Astrocyte (in vitro differentiated cells and primary cell): ENCODE data around the gene KCNQ1. TPM values are rescaled to one million over a fixed set of nuclear protein-coding genes. Genes with fewer than 3 reads are reported as not detected.

Source experiments
- DNase-seq: peaks from one replicate; pipeline ENCODE4 v3.0.0-alpha.2; 2010; ENCODE audit warnings: low read depth
- FAIRE-seq: peaks from 2 replicates; lab custom pipeline; 2011; peaks lifted over from hg19 to GRCh38; lab: Jason Lieb, UNC
- H2AFZ ChIP-seq: 2 replicates; pipeline ENCODE4 v1.6.0; 2012; ENCODE audit warnings: low read depth, low read length, inconsistent platforms
- H3K27ac ChIP-seq: 2 replicates; pipeline ENCODE4 v1.5.1; 2011; ENCODE audit warnings: low read depth, low read length, inconsistent platforms
- H3K27me3 ChIP-seq: 2 replicates; pipeline ENCODE4 v1.6.0; 2011; ENCODE audit warnings: low read length, inconsistent platforms; ENCODE audit not compliant: insufficient read depth
- H3K36me3 ChIP-seq: 2 replicates; pipeline ENCODE4 v1.5.1; 2011; ENCODE audit warnings: low read length, inconsistent platforms; ENCODE audit not compliant: insufficient read depth
- H3K4me1 ChIP-seq: 2 replicates; pipeline ENCODE4 v1.5.1; 2011; ENCODE audit warnings: low read length, inconsistent platforms; ENCODE audit not compliant: insufficient read depth
- H3K4me2 ChIP-seq: 2 replicates; pipeline ENCODE4 v1.6.0; 2012; ENCODE audit warnings: low read length, inconsistent platforms
- H3K4me3 ChIP-seq: 2 replicates; pipeline ENCODE4 v1.5.1; 2011; ENCODE audit warnings: low read depth, mild to moderate bottlenecking, low read length, inconsistent platforms; ENCODE audit not compliant: insufficient read depth
- H3K79me2 ChIP-seq: 2 replicates; pipeline ENCODE4 v1.6.0; 2012; ENCODE audit warnings: mild to moderate bottlenecking, low read length, inconsistent platforms; ENCODE audit not compliant: insufficient read depth
- H3K9ac ChIP-seq: 2 replicates; pipeline ENCODE4 v1.6.0; 2012; ENCODE audit warnings: mild to moderate bottlenecking, low read length, inconsistent platforms
- H3K9me3 ChIP-seq: 2 replicates; pipeline ENCODE4 v1.5.1; 2012; ENCODE audit warnings: low read depth, mild to moderate bottlenecking, low read length, inconsistent platforms; ENCODE audit not compliant: insufficient read depth
- H4K20me1 ChIP-seq: 2 replicates; pipeline ENCODE4 v1.6.0; 2012; ENCODE audit warnings: low read length, inconsistent platforms; ENCODE audit not compliant: insufficient read depth
- H3K27ac Mint-ChIP-seq: one replicate; pipeline ENCODE4 v1.8.0; 2021; ENCODE audit warnings: mild to moderate bottlenecking, mixed read lengths; ENCODE audit not compliant: unreplicated experiment
- H3K27me3 Mint-ChIP-seq: one replicate; pipeline ENCODE4 v1.8.0; 2021; ENCODE audit warnings: low read depth, mixed read lengths; ENCODE audit not compliant: unreplicated experiment
- H3K36me3 Mint-ChIP-seq: one replicate; pipeline ENCODE4 v1.8.0; 2021; ENCODE audit warnings: low read depth, mixed read lengths; ENCODE audit not compliant: unreplicated experiment
- H3K4me1 Mint-ChIP-seq: one replicate; pipeline ENCODE4 v1.8.0; 2021; ENCODE audit warnings: low read depth, mixed read lengths; ENCODE audit not compliant: unreplicated experiment
- H3K4me3 Mint-ChIP-seq: one replicate; pipeline ENCODE4 v1.8.0; 2021; ENCODE audit warnings: mild to moderate bottlenecking, moderate library complexity, mixed read lengths; ENCODE audit not compliant: unreplicated experiment
- H3K9me3 Mint-ChIP-seq: one replicate; pipeline ENCODE4 v1.8.0; 2021; ENCODE audit warnings: mild to moderate bottlenecking, mixed read lengths; ENCODE audit not compliant: unreplicated experiment
- EZH2 ChIP-seq: IDR thresholded peaks from 2 replicates; pipeline ENCODE4 v1.6.1; 2012; ENCODE audit warnings: mild to moderate bottlenecking, low read length, inconsistent platforms; ENCODE audit not compliant: insufficient read depth
- total RNA-seq: library from RNA; stranded (reverse); gene quantifications from 2 replicates; pipeline ENCODE4 v1.2.1, GENCODE V29; 2021
- TF ChIP-seq, protein P1 (sequence below): IDR thresholded peaks from 2 replicates; pipeline ENCODE4 v1.5.1; 2011; ENCODE audit warnings: low read depth, mild to moderate bottlenecking, inconsistent platforms, low read length, moderate library complexity; ENCODE audit not compliant: insufficient read depth

The KCNQ1 gene
- total RNA-seq, 1 donor from 2014 or later, result not detected

DNA sequence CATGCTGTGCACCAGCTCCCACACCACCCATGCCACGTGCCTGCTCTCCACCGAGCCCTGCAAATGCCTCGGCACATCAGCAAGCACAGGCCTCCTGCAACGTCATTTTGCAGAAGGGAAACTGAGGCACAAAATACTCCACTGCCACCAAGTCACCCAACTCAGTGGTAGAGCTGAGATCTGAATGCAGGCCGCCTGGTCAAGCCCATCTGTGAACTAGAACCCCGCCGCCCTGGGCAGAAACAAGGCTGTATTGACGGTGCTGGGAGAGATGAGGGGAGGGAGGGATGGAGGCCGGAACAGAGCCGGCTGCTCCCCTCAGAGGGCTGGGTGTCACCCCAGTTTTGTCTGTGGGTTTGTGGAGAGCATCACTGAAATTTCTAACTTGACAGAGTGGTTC is 359.4 kb downstream of the KCNQ1 start:
- Mint-ChIP-seq H3K27ac (no peak overlapping the region), H3K27me3 (peaks cover 42% of the 10 kb centered on the region), H3K4me3 (no peak overlapping the region), H3K36me3 (peaks cover 1% of the 10 kb centered on the region), H3K9me3 (peaks cover 5% of the 10 kb centered on the region), H3K4me1 (peaks cover 3% of the 10 kb centered on the region)
- H3K4me1 ChIP-seq, result no peaks in the 10 kb centered on the region
- H3K36me3 ChIP-seq, result no peaks in the 10 kb centered on the region
- FAIRE-seq (no peak), DNase-seq (no peak)
- peaks cover 34% of the 10 kb centered on the region for H3K27me3 ChIP-seq
- no peak overlapping the region for H3K4me2 ChIP-seq
- H3K27ac ChIP-seq, result no peak overlapping the region
- H4K20me1 ChIP-seq, result no peaks in the 10 kb centered on the region
- H2AFZ ChIP-seq, result no peak overlapping the region
- H3K4me3 ChIP-seq, result no peak overlapping the region
- TF ChIP-seq, protein P1, sequence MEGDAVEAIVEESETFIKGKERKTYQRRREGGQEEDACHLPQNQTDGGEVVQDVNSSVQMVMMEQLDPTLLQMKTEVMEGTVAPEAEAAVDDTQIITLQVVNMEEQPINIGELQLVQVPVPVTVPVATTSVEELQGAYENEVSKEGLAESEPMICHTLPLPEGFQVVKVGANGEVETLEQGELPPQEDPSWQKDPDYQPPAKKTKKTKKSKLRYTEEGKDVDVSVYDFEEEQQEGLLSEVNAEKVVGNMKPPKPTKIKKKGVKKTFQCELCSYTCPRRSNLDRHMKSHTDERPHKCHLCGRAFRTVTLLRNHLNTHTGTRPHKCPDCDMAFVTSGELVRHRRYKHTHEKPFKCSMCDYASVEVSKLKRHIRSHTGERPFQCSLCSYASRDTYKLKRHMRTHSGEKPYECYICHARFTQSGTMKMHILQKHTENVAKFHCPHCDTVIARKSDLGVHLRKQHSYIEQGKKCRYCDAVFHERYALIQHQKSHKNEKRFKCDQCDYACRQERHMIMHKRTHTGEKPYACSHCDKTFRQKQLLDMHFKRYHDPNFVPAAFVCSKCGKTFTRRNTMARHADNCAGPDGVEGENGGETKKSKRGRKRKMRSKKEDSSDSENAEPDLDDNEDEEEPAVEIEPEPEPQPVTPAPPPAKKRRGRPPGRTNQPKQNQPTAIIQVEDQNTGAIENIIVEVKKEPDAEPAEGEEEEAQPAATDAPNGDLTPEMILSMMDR, result no peak
- TF ChIP-seq EZH2, result no peak
- no peaks in the 10 kb centered on the region for H3K9me3 ChIP-seq
- H3K79me2 ChIP-seq, result no peaks in the 10 kb centered on the region
- no peak overlapping the region for H3K9ac ChIP-seq

DNA sequence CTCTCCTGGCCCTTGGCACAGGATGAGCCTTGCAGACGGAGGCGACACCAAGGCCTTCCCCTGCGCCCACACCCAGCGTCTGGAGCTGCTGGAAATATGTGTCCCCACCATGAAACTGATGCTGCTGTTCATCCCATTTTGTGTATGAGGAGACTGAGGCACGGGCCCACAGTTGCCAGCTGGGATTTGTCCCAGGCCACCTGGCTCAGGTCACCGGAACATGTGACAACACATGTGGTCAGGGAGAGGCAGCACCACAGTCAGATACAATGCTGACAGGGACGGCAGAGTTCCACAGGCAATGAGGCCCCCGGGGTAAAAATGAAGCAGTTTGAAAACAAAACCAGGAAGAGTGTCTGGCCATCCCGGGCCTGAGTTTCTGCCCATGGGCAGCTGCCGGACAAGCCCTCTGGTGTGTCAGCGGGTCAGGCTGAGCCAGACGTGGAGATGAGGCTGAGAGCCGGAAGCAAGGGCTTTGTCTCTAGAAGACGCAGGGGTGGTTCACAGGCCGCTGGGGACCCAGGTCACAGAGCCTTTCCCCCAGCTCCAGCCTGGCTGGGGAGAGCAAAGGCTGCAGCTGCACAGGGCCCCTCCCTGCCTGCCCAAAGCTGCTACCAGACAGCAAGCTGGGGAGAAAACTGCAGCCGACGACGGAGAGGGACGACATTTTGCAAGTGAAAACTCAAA is 360.0 kb downstream of the KCNQ1 start:
- H3K4me3 Mint-ChIP-seq, result no peak overlapping the region
- DNase-seq, result no peak
- peaks cover 45% of the 10 kb centered on the region for H3K27me3 Mint-ChIP-seq
- no peak overlapping the region for H3K27ac Mint-ChIP-seq
- H3K4me1 ChIP-seq, result no peaks in the 10 kb centered on the region
- peaks cover 4% of the 10 kb centered on the region for H3K9me3 ChIP-seq
- H3K4me2 ChIP-seq, result no peak overlapping the region
- no peaks in the 10 kb centered on the region for H3K36me3 ChIP-seq
- H4K20me1 ChIP-seq, result no peaks in the 10 kb centered on the region
- peaks cover 31% of the 10 kb centered on the region for H3K27me3 ChIP-seq
- H2AFZ ChIP-seq, result no peak overlapping the region
- peaks cover 1% of the 10 kb centered on the region for H3K36me3 Mint-ChIP-seq
- H3K4me3 ChIP-seq, result no peak overlapping the region
- TF ChIP-seq, protein P1, result no peak
- TF ChIP-seq EZH2, result no peak
- H3K9me3 Mint-ChIP-seq, result peaks cover 6% of the 10 kb centered on the region
- FAIRE-seq, result no peak
- no peak overlapping the region for H3K9ac ChIP-seq
- H3K79me2 ChIP-seq, result no peaks in the 10 kb centered on the region
- H3K4me1 Mint-ChIP-seq, result peaks cover 3% of the 10 kb centered on the region
- no peak overlapping the region for H3K27ac ChIP-seq

DNA sequence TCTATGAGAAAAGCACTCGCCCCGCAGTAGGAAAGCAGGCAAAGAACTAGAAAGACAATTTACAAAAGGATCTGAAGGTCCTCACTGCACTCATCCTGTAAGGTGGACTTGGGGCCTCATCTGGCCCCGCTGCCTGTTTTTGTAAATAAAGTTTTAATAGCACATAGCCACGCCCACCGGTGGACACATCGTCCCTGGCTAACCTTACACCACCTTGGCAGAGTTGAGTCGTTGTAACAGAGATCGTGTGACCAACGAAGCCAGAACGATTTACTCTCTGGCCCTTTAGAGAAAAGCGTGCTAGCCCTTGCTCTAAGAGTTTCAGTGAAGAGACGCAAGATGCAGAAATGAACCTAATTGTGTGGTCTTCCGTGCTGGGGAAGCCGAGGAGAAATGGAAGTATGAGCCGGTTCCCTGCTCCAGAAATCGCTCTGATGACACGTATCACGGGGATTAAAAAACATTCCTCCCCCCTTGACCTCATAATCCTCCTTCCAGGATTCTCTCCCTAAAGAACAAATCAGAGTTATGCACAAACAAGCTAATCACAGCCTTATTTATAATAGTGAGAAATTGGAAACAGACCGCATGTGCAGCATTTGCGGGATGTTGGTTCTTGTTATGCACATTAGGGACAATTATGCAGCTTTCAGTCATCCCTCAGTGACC is 360.7 kb downstream of the KCNQ1 start:
- DNase-seq, result no peak
- no peaks in the 10 kb centered on the region for H3K79me2 ChIP-seq
- no peak overlapping the region for H3K4me3 Mint-ChIP-seq
- peaks cover 51% of the 10 kb centered on the region for H3K27me3 Mint-ChIP-seq
- H3K9me3 ChIP-seq, result peaks cover 4% of the 10 kb centered on the region
- no peak overlapping the region for H3K4me3 ChIP-seq
- no peaks in the 10 kb centered on the region for H3K4me1 ChIP-seq
- peaks cover 11% of the 10 kb centered on the region for H3K9me3 Mint-ChIP-seq
- H3K27me3 ChIP-seq, result peaks cover 31% of the 10 kb centered on the region
- peaks cover 3% of the 10 kb centered on the region for H3K4me1 Mint-ChIP-seq
- TF ChIP-seq, protein P1, result no peak
- no peak for TF ChIP-seq EZH2
- no peak overlapping the region for H2AFZ ChIP-seq
- no peak for FAIRE-seq
- peaks cover 1% of the 10 kb centered on the region for H3K36me3 Mint-ChIP-seq
- H3K36me3 ChIP-seq, result no peaks in the 10 kb centered on the region
- H3K4me2 ChIP-seq, result no peak overlapping the region
- H3K9ac ChIP-seq, result no peak overlapping the region
- H4K20me1 ChIP-seq, result no peaks in the 10 kb centered on the region
- no peak overlapping the region for H3K27ac ChIP-seq
- no peak overlapping the region for H3K27ac Mint-ChIP-seq
